ENCODE measurements around the gene DUSP12. TPM values are rescaled to one million over a fixed set of nuclear protein-coding genes. Genes with fewer than 3 reads are reported as not detected.

DUSP12 gene
- total RNA-seq (2022; extraction: Qiagen RNA extraction; ENCODE audit: low read depth), result 44.0 to 57.9 TPM (median 45.1 TPM) in 5 replicates

GRCh38 chr1:161749509-161750407 lies at the start of gene DUSP12:
TSS of gene DUSP12 (plus strand) at chr1:161749786. CDS start at chr1:161749802, 16 bp downstream.

GRCh38 chr1:161706482-161707347 lies 42.9 kb upstream of the DUSP12 start, which contains the start of gene FCRLA:
TSS of gene FCRLA (plus strand) at chr1:161707229. CDS start at chr1:161707265, 36 bp downstream.

GRCh38 chr1:161720956-161721737 lies 28.4 kb upstream of the DUSP12 start, which contains the start of gene FCRLB:
TSS of gene FCRLB (plus strand) at chr1:161721544. CDS start at chr1:161722673, 1,129 bp downstream.

GRCh38 chr1:161766102-161766981 lies 16.8 kb downstream of the DUSP12 start, which contains the start of gene ATF6:
TSS of gene ATF6 (plus strand) at chr1:161766320. CDS start at chr1:161766361, 41 bp downstream.

Other genes with a start within 250 kb of the DUSP12 start
- not detected in 5 replicates for gene FCGR2A, start 244.3 kb upstream of the DUSP12 start, total RNA-seq (2022; extraction: Qiagen RNA extraction; ENCODE audit: low read depth)
- gene HSPA6, start 225.2 kb upstream of the DUSP12 start, total RNA-seq (2022; extraction: Qiagen RNA extraction; ENCODE audit: low read depth), result 1.5 to 11.0 TPM (median 3.6 TPM) in 5 replicates
- gene FCGR3A, start 200.0 kb upstream of the DUSP12 start, total RNA-seq (2022; extraction: Qiagen RNA extraction; ENCODE audit: low read depth), result not detected in 5 replicates
- gene FCGR3B, start 118.6 kb upstream of the DUSP12 start, total RNA-seq (2022; extraction: Qiagen RNA extraction; ENCODE audit: low read depth), result not detected in 5 replicates
- gene FCGR2B, start 86.6 kb upstream of the DUSP12 start, total RNA-seq (2022; extraction: Qiagen RNA extraction; ENCODE audit: low read depth), result not detected in 5 replicates
- gene FCRLA, start 42.6 kb upstream of the DUSP12 start, total RNA-seq (2022; extraction: Qiagen RNA extraction; ENCODE audit: low read depth), result 0.06 to 0.09 TPM in 2 of 5 replicates, not detected in the others
- gene FCRLB, start 28.2 kb upstream of the DUSP12 start, total RNA-seq (2022; extraction: Qiagen RNA extraction; ENCODE audit: low read depth), result 1.2 to 1.9 TPM (median 1.7 TPM) in 5 replicates
- gene ATF6, start 16.5 kb downstream of the DUSP12 start, total RNA-seq (2022; extraction: Qiagen RNA extraction; ENCODE audit: low read depth), result 12.0 to 14.3 TPM (median 13.3 TPM) in 5 replicates

Data from A549 treated with DMSO at 1 μM for 4 hours (cell line).